HL-60 (cell line): Measurements from ENCODE around the gene ZNF598.
"Not testable (repeated sequence)": the region's sequence is repeated elsewhere in the genome, so short reads cannot be mapped to it uniquely, and the experiment has no call there.

Source experiments
- DNase-seq, 2 experiments: peaks; one replicate each; pipeline ENCODE4 v3.0.0-alpha.2; 2010 to 2020; ENCODE audit warnings: low read depth in 1 of 2, low spot score in 1 of 2
- H3K27ac ChIP-seq: fragments of 250-450 bp; sonication (Bioruptor Pico); replicated peaks from 2 replicates; pipeline ENCODE4 v1.5.1; 2020; ENCODE audit warnings: mild to moderate bottlenecking, moderate library complexity
- H3K27me3 ChIP-seq: fragments of 250-450 bp; sonication (Bioruptor Pico); 2 replicates; pipeline ENCODE4 v1.5.1; 2021; ENCODE audit warnings: mild to moderate bottlenecking, moderate library complexity; ENCODE audit not compliant: insufficient read depth, poor library complexity, severe bottlenecking
- H3K4me3 ChIP-seq: replicated peaks from 2 replicates; pipeline ENCODE4 v1.5.1; 2011; ENCODE audit warnings: mild to moderate bottlenecking, control low read depth, low read length; ENCODE audit not compliant: insufficient read depth
- CTCF ChIP-seq: IDR thresholded peaks from one replicate; pipeline ENCODE4 v1.5.1; 2011; ENCODE audit warnings: low read length, control low read depth, inconsistent platforms; ENCODE audit not compliant: insufficient read depth
- GABPA ChIP-seq: IDR thresholded peaks from 2 replicates; pipeline ENCODE4 v1.6.1; 2012; ENCODE audit warnings: low read depth
- POLR2AphosphoS5 ChIP-seq: IDR thresholded peaks from 2 replicates; pipeline ENCODE4 v1.6.1; 2012; ENCODE audit warnings: low read depth
- REST ChIP-seq: IDR thresholded peaks from 2 replicates; pipeline ENCODE4 v1.6.1; 2012; ENCODE audit warnings: low read depth; ENCODE audit not compliant: insufficient replicate concordance
- SPI1 ChIP-seq: IDR thresholded peaks from 2 replicates; pipeline ENCODE4 v1.6.1; 2012; ENCODE audit warnings: low read depth, mild to moderate bottlenecking, borderline replicate concordance

Gene ZNF598

GRCh38 chr16:2034696-2035430 is 25.2 kb upstream of the ZNF598 start:
- Histone ChIP-seq H3K27ac (no peak overlapping the region), H3K4me3 (no peak overlapping the region), H3K27me3 (peaks cover 9% of the 10 kb centered on the region)
- TF ChIP-seq REST (no peak), CTCF (no peak), GABPA (no peak)
- no peak for DNase-seq

GRCh38 chr16:2033909-2034695 is 24.5 kb upstream of the ZNF598 start:
- not testable (repeated sequence) for DNase-seq, H3K27me3 ChIP-seq, H3K27ac ChIP-seq, H3K4me3 ChIP-seq

DNA sequence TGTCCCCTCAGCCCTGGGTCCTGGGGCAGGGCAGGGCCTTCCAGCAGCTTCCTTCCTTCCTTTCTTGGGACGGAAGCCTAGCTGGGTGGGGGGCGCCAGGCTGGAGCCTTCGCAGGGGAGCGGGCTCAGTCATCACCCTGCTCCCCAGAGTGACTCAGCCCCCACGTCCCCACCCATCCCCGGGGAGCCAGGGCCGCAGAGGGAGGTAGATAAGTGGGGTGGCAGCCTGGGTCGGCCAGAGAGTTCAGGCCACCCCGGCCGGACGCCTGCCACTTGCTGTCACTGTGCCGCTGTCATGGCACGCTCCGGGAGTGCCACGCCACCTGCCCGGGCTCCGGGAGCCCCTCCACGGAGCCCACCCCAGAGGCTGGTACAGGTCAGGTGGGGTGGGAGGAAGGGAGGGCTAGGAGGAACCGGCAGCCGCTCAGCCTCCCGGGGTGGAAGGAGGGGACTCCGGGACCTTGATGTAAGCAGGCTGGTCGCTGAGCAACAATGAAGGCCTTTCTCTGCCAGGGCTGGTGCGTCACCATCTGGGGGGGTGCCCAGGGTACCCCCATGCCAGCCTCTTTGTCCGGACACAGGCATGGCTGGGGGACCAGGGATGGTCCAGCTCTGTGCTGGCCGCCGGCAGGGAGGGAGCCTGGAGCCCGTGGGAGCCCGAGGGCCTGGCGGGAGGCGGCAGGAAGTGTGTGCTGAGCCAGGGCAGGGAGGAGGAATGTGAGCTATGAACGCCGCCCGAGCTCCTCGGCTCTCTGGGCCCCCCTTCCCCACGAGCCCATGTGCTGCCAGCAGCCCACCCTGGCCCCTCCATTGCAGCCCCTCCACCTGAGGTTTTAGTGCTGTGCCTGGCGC is 23.7 kb upstream of the ZNF598 start:
- peaks cover 9% of the 10 kb centered on the region for H3K27me3 ChIP-seq
- no peak for DNase-seq
- no peak for TF ChIP-seq GABPA
- TF ChIP-seq SPI1: no peak
- no peak overlapping the region for H3K4me3 ChIP-seq
- H3K27ac ChIP-seq: no peak overlapping the region

DNA sequence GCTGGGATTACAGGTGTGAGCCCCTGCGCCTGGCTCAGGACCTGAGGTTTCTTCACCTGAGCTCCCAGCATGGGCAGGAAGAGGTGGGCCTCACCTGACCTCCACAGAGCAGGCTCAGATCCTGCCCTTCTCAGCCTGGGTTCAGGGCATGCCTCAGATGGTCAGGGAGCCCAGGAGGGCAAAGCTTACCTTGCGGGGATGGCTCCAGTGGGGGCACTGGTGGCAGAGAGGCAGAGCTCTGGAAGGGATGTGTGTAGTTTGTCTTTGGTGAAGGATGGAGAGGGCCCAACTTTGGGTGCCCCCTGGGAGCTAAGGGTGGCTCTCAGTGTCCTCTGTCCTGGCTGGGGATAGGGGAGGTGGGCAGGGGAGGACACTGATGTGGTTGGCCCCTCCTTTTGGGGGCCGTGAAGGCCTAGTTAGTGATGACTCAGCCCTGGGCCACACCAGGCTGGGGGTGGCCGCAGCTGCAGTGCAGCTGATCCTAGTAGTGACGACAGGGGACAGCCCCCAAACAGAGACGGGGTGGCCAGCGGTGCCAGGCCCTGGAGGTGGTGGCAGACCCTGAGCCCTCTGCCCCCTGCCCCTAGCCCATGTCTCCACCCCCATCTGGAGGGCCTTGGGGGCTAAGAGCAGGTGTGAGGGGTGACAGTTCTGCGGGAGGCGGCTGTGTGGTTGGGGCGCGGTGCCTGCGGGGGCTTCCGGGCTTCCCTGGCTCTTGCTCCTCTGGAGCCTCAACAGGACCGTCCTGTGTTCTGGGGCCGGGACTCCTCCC is 22.9 kb upstream of the ZNF598 start:
- no peak for DNase-seq
- no peak overlapping the region for H3K4me3 ChIP-seq
- peaks cover 17% of the 10 kb centered on the region for H3K27me3 ChIP-seq
- TF ChIP-seq GABPA: no peak
- no peak for TF ChIP-seq POLR2AphosphoS5
- TF ChIP-seq SPI1: no peak
- no peak for TF ChIP-seq REST
- TF ChIP-seq CTCF: no peak
- H3K27ac ChIP-seq: no peak overlapping the region
